HepG2 (cell line): ENCODE measurements around the gene UNC13D. TPM values are rescaled to one million over a fixed set of nuclear protein-coding genes. Genes with fewer than 3 reads are reported as not detected.
A peak's percentile ranks its signal among the peaks of the same experiment; 100 is the strongest.

Experiments
- CENPX ChIP-seq: sonication (generic); formaldehyde crosslinking; IDR thresholded peaks from 2 replicates; pipeline ENCODE4 v1.9.0; 2021; ENCODE audit warnings: mild to moderate bottlenecking, missing genetic modification reagents, moderate library complexity
- CTCF ChIP-seq: sonication (generic); formaldehyde crosslinking; IDR thresholded peaks from 2 replicates; pipeline ENCODE4 v1.5.0; 2020; ENCODE audit warnings: mild to moderate bottlenecking, missing genetic modification reagents, moderate library complexity
- KLF6 ChIP-seq: IDR thresholded peaks from 2 replicates; pipeline ENCODE4 v1.8.0; 2016; ENCODE audit warnings: missing biosample characterization, missing genetic modification reagents
- KMT2A ChIP-seq: sonication (generic); formaldehyde crosslinking; IDR thresholded peaks from 2 replicates; pipeline ENCODE4 v1.4.0; 2020; ENCODE audit warnings: missing genetic modification reagents
- MAFG ChIP-seq: sonication (generic); formaldehyde crosslinking; IDR thresholded peaks from 2 replicates; pipeline ENCODE4 v1.5.1; 2020; ENCODE audit warnings: mild to moderate bottlenecking, missing genetic modification reagents
- PRPF4 ChIP-seq: fragments of 200-400 bp; formaldehyde crosslinking; IDR thresholded peaks from 2 replicates; pipeline ENCODE4 v1.6.1; 2016; ENCODE audit warnings: low read length, low read depth; ENCODE audit not compliant: poor library complexity, severe bottlenecking
- ZBTB49 ChIP-seq: sonication (generic); formaldehyde crosslinking; IDR thresholded peaks from 2 replicates; pipeline ENCODE4 v1.4.0; 2020; ENCODE audit warnings: missing genetic modification reagents, borderline replicate concordance
- ZMYM4 ChIP-seq: sonication (generic); formaldehyde crosslinking; IDR thresholded peaks from 2 replicates; pipeline ENCODE4 v1.8.1; 2023; ENCODE audit warnings: mild to moderate bottlenecking, missing genetic modification reagents
- ZNF337 ChIP-seq: sonication (generic); formaldehyde crosslinking; IDR thresholded peaks from 2 replicates; pipeline ENCODE4 v1.5.1; 2020; ENCODE audit warnings: missing genetic modification reagents, low read depth, mild to moderate bottlenecking, borderline replicate concordance
- ZNF556 ChIP-seq: sonication (generic); formaldehyde crosslinking; IDR thresholded peaks from 2 replicates; pipeline ENCODE4 v1.4.0; 2020; ENCODE audit warnings: mild to moderate bottlenecking, missing genetic modification reagents, borderline replicate concordance
- polyA plus RNA-seq, 8 experiments: library from polyadenylated mRNA; depleted of rRNA in 3 of 8; stranded (reverse) in 7 of 8; unstranded in 1 of 8; fragments of >200 nt; fragmentation: Illumina TruSeq in 4 of 8; extraction: Trizol in 4 of 8; gene quantifications; 2 replicates each; pipeline versions ENCODE4 v1.2.1 to v1.2.3, GENCODE V29; 2011 to 2016; ENCODE audit warnings: low read depth in 4 of 8, missing spikeins in 1 of 8, mixed read lengths in 1 of 8; ENCODE audit not compliant: insufficient read depth in 1 of 8
- total RNA-seq, 5 experiments: library from RNA; depleted of rRNA; stranded (reverse); fragments of >200 nt; fragmentation: Illumina TruSeq; extraction: Trizol; gene quantifications; 2 replicates each; pipeline ENCODE4 v1.2.3, GENCODE V29; 2016; ENCODE audit warnings: low read depth in 1 of 5
- TF ChIP-seq, protein P1 (sequence below): sonication (generic); formaldehyde crosslinking; IDR thresholded peaks from 2 replicates; pipeline ENCODE4 v1.5.0; 2020; ENCODE audit warnings: mild to moderate bottlenecking, missing genetic modification reagents, borderline replicate concordance
- TF ChIP-seq, protein P2 (sequence below): sonication (generic); formaldehyde crosslinking; IDR thresholded peaks from 2 replicates; pipeline ENCODE4 v1.9.0; 2022; ENCODE audit warnings: low read depth, missing genetic modification reagents
- TF ChIP-seq, protein P3 (sequence below): sonication (generic); formaldehyde crosslinking; IDR thresholded peaks from 2 replicates; pipeline ENCODE4 v1.8.1; 2023; ENCODE audit warnings: mild to moderate bottlenecking, missing genetic modification reagents

The UNC13D gene
- total and polyA plus RNA-seq, 2 of the 13 experiments (the other 11 are each of a cell fraction or from before 2014, with no cell fraction given), result 29.7 to 42.7 TPM

GRCh38 chr17:75846692-75847613, 2.7 kb upstream of the UNC13D start (continued):
- peak; percentile 27; the same call in 1 of the 2 replicates for TF ChIP-seq CTCF
- TF ChIP-seq ZBTB49 (CRISPR knock-in tag), result 0 out of 2 replicates have a peak, but pooled peaks have one; percentile 64
- TF ChIP-seq ZNF556 (CRISPR knock-in tag), result peak; percentile 94
- TF ChIP-seq ZNF337 (CRISPR knock-in tag), result no peak
- TF ChIP-seq, protein P1, sequence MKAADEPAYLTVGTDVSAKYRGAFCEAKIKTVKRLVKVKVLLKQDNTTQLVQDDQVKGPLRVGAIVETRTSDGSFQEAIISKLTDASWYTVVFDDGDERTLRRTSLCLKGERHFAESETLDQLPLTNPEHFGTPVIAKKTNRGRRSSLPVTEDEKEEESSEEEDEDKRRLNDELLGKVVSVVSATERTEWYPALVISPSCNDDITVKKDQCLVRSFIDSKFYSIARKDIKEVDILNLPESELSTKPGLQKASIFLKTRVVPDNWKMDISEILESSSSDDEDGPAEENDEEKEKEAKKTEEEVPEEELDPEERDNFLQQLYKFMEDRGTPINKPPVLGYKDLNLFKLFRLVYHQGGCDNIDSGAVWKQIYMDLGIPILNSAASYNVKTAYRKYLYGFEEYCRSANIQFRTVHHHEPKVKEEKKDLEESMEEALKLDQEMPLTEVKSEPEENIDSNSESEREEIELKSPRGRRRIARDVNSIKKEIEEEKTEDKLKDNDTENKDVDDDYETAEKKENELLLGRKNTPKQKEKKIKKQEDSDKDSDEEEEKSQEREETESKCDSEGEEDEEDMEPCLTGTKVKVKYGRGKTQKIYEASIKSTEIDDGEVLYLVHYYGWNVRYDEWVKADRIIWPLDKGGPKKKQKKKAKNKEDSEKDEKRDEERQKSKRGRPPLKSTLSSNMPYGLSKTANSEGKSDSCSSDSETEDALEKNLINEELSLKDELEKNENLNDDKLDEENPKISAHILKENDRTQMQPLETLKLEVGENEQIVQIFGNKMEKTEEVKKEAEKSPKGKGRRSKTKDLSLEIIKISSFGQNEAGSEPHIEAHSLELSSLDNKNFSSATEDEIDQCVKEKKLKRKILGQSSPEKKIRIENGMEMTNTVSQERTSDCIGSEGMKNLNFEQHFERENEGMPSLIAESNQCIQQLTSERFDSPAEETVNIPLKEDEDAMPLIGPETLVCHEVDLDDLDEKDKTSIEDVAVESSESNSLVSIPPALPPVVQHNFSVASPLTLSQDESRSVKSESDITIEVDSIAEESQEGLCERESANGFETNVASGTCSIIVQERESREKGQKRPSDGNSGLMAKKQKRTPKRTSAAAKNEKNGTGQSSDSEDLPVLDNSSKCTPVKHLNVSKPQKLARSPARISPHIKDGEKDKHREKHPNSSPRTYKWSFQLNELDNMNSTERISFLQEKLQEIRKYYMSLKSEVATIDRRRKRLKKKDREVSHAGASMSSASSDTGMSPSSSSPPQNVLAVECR (CRISPR knock-in tag), result peak; percentile 92
- peak; percentile 68; the same call in 1 of the 2 replicates for TF ChIP-seq KMT2A
- no peak for TF ChIP-seq CENPX (CRISPR knock-in tag)
- TF ChIP-seq ZMYM4 (CRISPR knock-in tag), result peak; percentile 86
- no peak for TF ChIP-seq MAFG (CRISPR knock-in tag)
- TF ChIP-seq PRPF4, result no peak
- TF ChIP-seq, protein P2, sequence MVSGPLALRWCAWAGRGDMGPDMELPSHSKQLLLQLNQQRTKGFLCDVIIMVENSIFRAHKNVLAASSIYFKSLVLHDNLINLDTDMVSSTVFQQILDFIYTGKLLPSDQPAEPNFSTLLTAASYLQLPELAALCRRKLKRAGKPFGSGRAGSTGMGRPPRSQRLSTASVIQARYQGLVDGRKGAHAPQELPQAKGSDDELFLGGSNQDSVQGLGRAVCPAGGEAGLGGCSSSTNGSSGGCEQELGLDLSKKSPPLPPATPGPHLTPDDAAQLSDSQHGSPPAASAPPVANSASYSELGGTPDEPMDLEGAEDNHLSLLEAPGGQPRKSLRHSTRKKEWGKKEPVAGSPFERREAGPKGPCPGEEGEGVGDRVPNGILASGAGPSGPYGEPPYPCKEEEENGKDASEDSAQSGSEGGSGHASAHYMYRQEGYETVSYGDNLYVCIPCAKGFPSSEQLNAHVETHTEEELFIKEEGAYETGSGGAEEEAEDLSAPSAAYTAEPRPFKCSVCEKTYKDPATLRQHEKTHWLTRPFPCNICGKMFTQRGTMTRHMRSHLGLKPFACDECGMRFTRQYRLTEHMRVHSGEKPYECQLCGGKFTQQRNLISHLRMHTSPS (CRISPR knock-in tag), result peak; percentile 99
- TF ChIP-seq, protein P3, sequence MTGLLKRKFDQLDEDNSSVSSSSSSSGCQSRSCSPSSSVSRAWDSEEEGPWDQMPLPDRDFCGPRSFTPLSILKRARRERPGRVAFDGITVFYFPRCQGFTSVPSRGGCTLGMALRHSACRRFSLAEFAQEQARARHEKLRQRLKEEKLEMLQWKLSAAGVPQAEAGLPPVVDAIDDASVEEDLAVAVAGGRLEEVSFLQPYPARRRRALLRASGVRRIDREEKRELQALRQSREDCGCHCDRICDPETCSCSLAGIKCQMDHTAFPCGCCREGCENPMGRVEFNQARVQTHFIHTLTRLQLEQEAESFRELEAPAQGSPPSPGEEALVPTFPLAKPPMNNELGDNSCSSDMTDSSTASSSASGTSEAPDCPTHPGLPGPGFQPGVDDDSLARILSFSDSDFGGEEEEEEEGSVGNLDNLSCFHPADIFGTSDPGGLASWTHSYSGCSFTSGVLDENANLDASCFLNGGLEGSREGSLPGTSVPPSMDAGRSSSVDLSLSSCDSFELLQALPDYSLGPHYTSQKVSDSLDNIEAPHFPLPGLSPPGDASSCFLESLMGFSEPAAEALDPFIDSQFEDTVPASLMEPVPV (CRISPR knock-in tag), result peak; percentile 62
- TF ChIP-seq KLF6 (CRISPR knock-in tag), result peak; percentile 81
